Activated T-helper 2 cell treated with anti-CD3 and anti-CD28 coated beads, Interferon-gamma antibody, Interleukin-2, Interleukin-4, amounts not matched to agents 10 μg/mL and 5 μg/mL and 100 μg/mL, durations not matched to agents 14 hours and 24 hours and 36 hours (primary cell): ENCODE measurements around the gene KRT13. TPM values are rescaled to one million over a fixed set of nuclear protein-coding genes. Genes with fewer than 3 reads are reported as not detected.

Source experiments
- DNase-seq: peaks from one replicate; pipeline ENCODE4 v3.0.0; 2021; ENCODE audit warnings: low spot score
- H3K27ac Mint-ChIP-seq: one replicate; pipeline ENCODE4 v1.8.0; 2021; ENCODE audit warnings: mixed read lengths
- H3K27me3 Mint-ChIP-seq: one replicate; pipeline ENCODE4 v1.8.0; 2021; ENCODE audit warnings: low read depth, mixed read lengths
- H3K36me3 Mint-ChIP-seq: one replicate; pipeline ENCODE4 v1.8.0; 2021; ENCODE audit warnings: low read depth, mixed read lengths
- H3K4me1 Mint-ChIP-seq: one replicate; pipeline ENCODE4 v1.8.0; 2021; ENCODE audit warnings: low read depth, mixed read lengths
- H3K4me3 Mint-ChIP-seq: one replicate; pipeline ENCODE4 v1.8.0; 2021; ENCODE audit warnings: low read depth, mild to moderate bottlenecking, moderate library complexity, mixed read lengths
- H3K9me3 Mint-ChIP-seq: one replicate; pipeline ENCODE4 v1.8.0; 2021; ENCODE audit warnings: mixed read lengths
- intact Hi-C: fragments of 100-400 bp; cut with micrococcal nuclease; formaldehyde crosslinking; loops from one replicate; pipeline ENCODE4 v1.15.1; 2023
- total RNA-seq: library from RNA; stranded (reverse); gene quantifications from 2 replicates; pipeline ENCODE4 v1.2.3, GENCODE V29; 2022

The KRT13 gene
- total RNA-seq, 1 donor from 2014 or later = not detected

DNA sequence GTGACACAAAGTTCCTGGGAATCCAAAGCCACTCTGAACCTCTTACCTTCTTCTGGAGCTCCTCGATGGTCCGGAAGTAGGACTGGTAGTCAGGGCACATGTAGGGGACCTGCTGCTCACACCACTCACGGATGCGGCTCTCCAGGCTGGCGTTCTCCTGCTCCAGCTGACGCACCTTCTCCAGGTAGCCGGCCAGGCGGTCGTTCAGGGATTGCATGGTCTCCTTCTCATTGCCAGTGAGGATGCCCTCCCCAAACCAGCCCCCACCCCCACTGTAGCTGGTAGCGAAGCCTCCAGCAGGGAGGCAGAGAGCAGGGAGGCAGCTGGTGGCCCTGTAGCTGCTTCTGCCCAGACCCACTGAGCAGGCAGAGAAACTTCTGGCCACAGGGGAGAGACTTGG is 24.8 kb downstream of the KRT13 start:
- H3K9me3 Mint-ChIP-seq = no peaks in the 10 kb centered on the region
- no peaks in the 10 kb centered on the region for H3K27me3 Mint-ChIP-seq
- no peak overlapping the region for H3K27ac Mint-ChIP-seq
- H3K4me3 Mint-ChIP-seq = no peak overlapping the region
- H3K4me1 Mint-ChIP-seq = no peaks in the 10 kb centered on the region
- DNase-seq = no peak
- intact Hi-C loops = no loop called here
- no peaks in the 10 kb centered on the region for H3K36me3 Mint-ChIP-seq

DNA sequence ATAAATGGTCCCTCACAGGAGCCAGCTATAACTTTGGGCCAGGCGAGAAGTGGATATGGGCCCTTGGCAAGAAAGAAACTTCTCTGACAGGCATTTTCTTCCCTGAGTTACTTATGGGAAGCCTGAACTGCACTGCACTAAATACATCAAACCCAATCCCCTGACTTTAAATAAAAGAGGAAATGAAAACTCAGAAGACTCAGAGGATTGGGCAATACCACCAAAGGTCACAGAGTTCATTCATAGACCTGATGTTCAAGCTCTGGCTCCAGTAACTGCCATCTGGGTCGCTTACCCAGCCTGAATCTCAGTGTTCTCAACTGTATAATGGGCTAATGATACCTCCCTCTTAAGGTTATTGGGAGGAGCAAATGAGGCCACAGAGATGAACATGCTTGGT is 25.3 kb downstream of the KRT13 start:
- no peak overlapping the region for H3K4me3 Mint-ChIP-seq
- no peak overlapping the region for H3K27ac Mint-ChIP-seq
- no peaks in the 10 kb centered on the region for H3K36me3 Mint-ChIP-seq
- H3K9me3 Mint-ChIP-seq = no peaks in the 10 kb centered on the region
- no peak for DNase-seq
- intact Hi-C loops = no loop called here
- H3K4me1 Mint-ChIP-seq = no peaks in the 10 kb centered on the region
- no peaks in the 10 kb centered on the region for H3K27me3 Mint-ChIP-seq

DNA sequence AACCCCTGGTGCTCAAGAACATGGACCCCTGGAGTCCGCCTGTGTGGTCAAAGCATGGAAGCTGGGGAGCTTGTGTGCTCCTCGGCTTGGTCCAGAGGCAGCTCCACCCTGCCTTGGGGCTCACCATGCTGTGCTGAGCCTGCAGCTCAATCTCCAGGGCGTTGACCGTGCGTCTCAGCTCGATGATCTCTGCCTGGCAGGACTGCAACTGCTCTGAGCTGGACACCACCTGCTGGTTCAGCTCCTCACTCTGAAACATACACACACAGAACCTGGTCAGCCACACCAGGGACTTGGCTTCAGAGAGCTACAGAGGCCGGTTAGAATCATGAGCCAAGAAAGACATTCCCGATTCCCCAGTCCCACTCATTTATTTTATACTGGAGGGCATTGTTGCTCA is 27.2 kb downstream of the KRT13 start:
- no peak overlapping the region for H3K27ac Mint-ChIP-seq
- no peak for DNase-seq
- no peak overlapping the region for H3K4me3 Mint-ChIP-seq
- H3K4me1 Mint-ChIP-seq = no peaks in the 10 kb centered on the region
- no peaks in the 10 kb centered on the region for H3K36me3 Mint-ChIP-seq
- no peaks in the 10 kb centered on the region for H3K27me3 Mint-ChIP-seq
- H3K9me3 Mint-ChIP-seq = no peaks in the 10 kb centered on the region
- intact Hi-C loops = no loop called here

DNA sequence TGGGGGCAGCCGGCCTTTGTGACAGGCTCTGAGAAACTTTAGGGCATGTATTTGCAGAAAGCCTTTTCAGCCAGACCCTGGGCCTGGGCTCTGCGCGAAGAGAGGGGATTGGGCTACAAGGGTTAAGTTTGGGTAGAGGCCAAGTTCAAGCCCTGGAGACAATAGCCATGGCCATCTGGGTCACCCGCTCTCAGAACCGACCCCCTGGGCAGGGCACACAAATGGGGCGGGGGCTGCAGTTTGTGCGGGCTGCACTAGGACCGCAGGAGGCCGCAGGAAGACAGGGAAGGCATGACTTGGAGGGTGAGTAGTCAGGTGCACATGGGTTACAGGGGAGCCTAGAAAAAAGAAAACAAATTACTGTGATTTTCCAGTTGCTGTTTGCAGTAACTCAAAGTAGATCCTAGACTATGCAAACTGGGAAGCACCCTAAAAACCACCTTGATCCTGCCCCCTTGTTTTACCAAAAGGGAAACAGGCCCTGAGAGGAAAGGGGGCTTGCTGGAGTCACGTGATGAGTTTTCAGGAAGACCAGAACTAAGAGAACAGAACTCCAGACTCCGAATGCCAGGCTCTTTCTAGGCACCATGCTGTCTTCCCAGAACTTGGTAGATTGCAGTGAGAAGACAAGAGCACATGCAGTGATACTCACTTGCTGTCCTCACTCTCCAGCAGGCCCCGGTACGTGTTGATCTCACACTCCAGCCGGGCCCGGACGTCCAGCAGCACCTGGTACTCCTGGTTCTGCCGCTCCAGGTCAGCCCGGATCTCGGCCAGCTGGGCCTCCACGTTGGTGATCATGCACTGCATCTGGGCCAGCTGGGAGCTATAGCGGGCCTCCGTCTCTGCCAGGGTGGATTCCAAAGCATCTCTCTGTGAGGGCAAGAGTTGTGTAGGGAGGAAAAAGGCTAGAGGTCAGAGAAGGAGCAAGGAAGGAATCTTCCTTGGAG is 28.3 kb downstream of the KRT13 start:
- no peak overlapping the region for H3K4me3 Mint-ChIP-seq
- H3K9me3 Mint-ChIP-seq = no peaks in the 10 kb centered on the region
- no peak overlapping the region for H3K27ac Mint-ChIP-seq
- H3K4me1 Mint-ChIP-seq = no peaks in the 10 kb centered on the region
- no peak for DNase-seq
- H3K27me3 Mint-ChIP-seq = no peaks in the 10 kb centered on the region
- intact Hi-C loops = no loop called here
- H3K36me3 Mint-ChIP-seq = no peaks in the 10 kb centered on the region

DNA sequence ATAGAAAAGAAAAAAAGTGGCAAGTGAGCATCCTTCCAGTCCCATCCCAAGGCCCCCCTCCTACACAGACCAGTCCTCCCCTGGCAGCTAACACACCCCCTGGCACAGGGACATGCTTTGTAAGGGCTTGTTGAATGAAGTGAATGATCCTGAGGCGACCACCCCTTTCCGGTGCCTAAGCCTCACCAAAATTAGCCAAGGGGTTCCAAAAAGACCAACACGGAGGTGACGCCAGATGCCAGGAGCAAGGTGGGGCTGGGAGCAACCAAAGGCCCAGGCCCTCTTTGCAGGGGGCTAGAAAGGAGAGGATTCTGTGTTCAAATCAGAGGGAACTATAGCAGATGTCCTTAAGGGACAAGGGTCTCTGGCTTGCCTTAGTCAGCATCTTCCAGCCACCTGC is 30.0 kb downstream of the KRT13 start:
- no peak overlapping the region for H3K27ac Mint-ChIP-seq
- H3K27me3 Mint-ChIP-seq = no peaks in the 10 kb centered on the region
- DNase-seq = no peak
- no peak overlapping the region for H3K4me3 Mint-ChIP-seq
- H3K9me3 Mint-ChIP-seq = no peaks in the 10 kb centered on the region
- no peaks in the 10 kb centered on the region for H3K4me1 Mint-ChIP-seq
- no peaks in the 10 kb centered on the region for H3K36me3 Mint-ChIP-seq
- intact Hi-C loops = no loop called here

DNA sequence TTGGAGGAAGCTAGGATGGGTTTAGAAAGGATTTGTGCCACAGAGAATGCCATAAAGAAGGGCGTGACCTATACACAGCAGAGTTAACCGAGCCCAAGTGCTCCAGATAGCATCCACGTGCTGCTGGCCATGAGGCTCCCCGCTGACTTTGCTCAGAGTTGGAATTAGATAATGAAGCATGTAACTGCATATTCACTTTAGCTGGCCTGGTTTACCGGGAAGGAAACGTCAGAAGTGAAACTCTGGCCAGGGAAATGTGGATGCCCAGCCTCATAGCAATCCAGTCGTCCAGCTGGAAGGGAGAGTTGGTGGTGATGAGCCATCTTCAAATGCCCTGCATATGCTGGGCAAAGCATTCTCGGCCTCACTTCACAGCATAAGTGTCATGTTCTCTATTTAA is 30.5 kb downstream of the KRT13 start:
- H3K4me3 Mint-ChIP-seq = no peak overlapping the region
- H3K36me3 Mint-ChIP-seq = no peaks in the 10 kb centered on the region
- DNase-seq = no peak
- H3K9me3 Mint-ChIP-seq = no peaks in the 10 kb centered on the region
- intact Hi-C loops = no loop called here
- no peak overlapping the region for H3K27ac Mint-ChIP-seq
- no peaks in the 10 kb centered on the region for H3K27me3 Mint-ChIP-seq
- no peaks in the 10 kb centered on the region for H3K4me1 Mint-ChIP-seq

DNA sequence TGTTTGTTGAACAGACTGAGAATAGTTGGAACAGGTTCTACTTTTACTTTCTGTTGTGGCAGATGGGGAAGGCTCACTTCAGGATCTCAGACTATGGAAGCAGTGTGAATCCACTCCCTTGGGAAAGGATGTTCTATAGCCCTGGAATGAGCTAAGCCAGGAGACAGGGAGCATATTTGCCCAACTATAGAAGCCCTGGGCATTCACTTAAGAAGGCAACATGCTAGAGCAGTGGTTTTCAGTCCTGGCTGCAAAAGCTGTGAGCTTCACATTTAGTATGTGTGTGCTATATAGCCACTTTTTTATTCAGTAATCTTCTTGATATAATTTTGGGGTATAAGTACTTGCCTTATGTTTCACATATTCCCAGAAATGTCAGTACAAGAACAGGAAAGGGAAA is 37.1 kb downstream of the KRT13 start:
- no peak overlapping the region for H3K27ac Mint-ChIP-seq
- no peaks in the 10 kb centered on the region for H3K4me1 Mint-ChIP-seq
- intact Hi-C loops = no loop called here
- no peaks in the 10 kb centered on the region for H3K36me3 Mint-ChIP-seq
- no peaks in the 10 kb centered on the region for H3K9me3 Mint-ChIP-seq
- H3K27me3 Mint-ChIP-seq = peaks cover 1% of the 10 kb centered on the region
- no peak overlapping the region for H3K4me3 Mint-ChIP-seq
- no peak for DNase-seq

DNA sequence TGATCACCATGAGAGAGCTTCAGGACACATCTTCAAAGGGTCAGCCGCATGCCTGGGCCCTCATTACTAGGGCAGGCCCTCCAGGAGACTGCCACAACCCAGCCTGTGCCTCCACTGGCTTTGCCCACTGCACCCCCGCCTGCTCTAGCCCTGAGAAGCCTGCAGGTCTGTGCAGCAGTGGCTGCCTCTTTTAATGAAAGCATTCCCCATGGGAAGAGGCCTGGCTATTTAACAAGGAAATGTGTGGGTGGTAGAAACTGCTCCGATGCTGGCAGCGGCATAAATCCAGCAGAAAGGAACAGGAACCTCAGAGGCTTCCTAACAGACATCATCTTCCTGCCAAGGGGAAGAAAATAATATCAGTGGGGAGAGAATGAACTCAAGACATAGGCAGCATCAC is 37.9 kb downstream of the KRT13 start:
- Mint-ChIP-seq H3K27ac (no peak overlapping the region), H3K4me3 (no peak overlapping the region), H3K9me3 (no peaks in the 10 kb centered on the region), H3K27me3 (peaks cover 1% of the 10 kb centered on the region), H3K4me1 (no peaks in the 10 kb centered on the region), H3K36me3 (no peaks in the 10 kb centered on the region)
- no peak for DNase-seq
- intact Hi-C loops = no loop called here

DNA sequence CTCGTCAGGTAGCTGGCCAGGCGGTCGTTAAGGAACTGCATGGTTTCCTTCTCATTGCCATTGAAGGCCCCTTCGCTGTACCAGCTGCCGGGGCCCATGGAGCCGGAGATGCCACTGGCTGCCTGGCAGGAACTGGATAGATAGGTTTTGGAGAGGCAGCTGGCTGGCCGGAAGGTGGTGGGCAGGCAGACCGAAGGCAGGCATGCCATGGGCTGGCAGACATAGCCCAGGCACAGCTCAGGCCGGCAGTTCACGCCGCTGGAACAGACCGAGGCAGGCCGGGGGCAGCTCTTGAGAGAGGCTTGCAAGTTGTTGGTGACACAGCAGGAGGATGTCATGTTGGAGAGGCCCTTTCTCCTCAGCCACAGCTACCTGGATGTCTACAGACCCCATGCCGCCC is 38.4 kb downstream of the KRT13 start, which contains the start of gene KRT32:
Gene KRT32, minus strand, starts transcription at position 399 of the 400 bp plus-strand sequence. Its CDS starts 61 bp downstream, at position 338.
- Mint-ChIP-seq H3K36me3 (no peaks in the 10 kb centered on the region), H3K9me3 (no peaks in the 10 kb centered on the region), H3K27ac (no peak within 1 kb of the TSS), H3K4me3 (no peak within 1 kb of the TSS), H3K27me3 (peaks cover 1% of the 10 kb centered on the region), H3K4me1 (no peaks in the 10 kb centered on the region)
- intact Hi-C loops = no loop called here
- DNase-seq = no peak

DNA sequence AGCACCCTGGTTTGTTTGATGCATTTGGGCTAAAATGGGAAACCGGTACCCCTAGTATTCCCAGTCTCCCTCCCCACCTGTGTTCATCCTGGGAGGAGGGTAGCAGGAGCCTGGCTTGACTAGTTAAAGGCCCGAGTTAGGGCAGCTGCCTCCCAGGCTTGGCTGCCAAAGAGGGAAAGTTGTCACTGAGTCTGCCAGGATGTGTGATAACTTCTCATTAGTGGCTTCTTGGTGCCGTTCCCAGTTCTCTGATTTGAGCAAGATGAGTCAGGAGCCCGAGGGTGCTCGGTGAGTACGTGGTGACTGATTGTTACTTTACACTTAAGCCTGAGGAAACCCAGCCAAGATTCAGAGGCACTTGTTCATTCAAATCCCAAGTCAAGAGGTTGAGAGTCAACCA is 40.7 kb downstream of the KRT13 start:
- Mint-ChIP-seq H3K27ac (no peak overlapping the region), H3K4me1 (no peaks in the 10 kb centered on the region), H3K27me3 (peaks cover 4% of the 10 kb centered on the region), H3K4me3 (no peak overlapping the region), H3K36me3 (no peaks in the 10 kb centered on the region), H3K9me3 (no peaks in the 10 kb centered on the region)
- no peak for DNase-seq
- intact Hi-C loops = no loop called here

DNA sequence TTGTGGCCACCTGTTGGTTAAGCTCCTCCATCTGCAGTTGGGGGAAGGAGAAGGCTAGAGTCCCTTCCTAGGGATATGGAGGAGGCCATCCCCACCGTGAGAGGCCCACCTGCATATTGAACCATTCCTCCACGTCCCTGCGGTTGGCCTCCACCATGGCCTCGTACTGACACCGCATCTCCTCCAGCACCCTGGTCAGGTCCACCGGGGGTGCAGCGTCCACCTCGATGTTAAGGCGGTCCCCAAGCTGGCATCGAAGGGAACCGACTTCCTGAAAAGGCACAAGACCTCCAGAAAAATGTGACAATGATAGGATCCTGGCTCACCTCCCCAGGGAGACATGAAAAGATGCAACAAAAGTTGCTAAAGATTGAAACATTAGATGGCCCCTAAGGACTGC is 41.2 kb downstream of the KRT13 start:
- no peak for DNase-seq
- Mint-ChIP-seq H3K36me3 (no peaks in the 10 kb centered on the region), H3K4me1 (no peaks in the 10 kb centered on the region), H3K4me3 (no peak overlapping the region), H3K9me3 (no peaks in the 10 kb centered on the region), H3K27ac (no peak overlapping the region), H3K27me3 (peaks cover 2% of the 10 kb centered on the region)
- intact Hi-C loops = no loop called here

DNA sequence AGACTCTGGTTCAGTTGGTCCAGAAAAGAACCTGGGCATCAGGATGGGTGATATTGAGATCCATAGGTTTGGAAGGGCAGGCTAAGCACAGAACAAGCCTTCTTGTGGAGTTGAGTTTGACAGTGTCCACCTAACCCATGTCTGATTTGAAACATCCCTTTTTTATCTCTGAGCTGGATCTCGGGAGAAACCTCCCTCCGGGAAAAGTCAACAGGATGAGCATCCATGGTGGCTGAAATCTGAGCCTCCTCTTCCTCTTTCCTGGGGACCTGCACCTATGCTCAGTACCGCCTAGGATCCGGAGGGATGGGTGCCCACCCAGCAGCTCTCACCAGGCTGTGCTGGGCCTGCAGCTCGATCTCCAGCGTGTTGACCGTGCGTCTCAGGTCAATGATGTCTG is 41.7 kb downstream of the KRT13 start:
- intact Hi-C loops = no loop called here

DNA sequence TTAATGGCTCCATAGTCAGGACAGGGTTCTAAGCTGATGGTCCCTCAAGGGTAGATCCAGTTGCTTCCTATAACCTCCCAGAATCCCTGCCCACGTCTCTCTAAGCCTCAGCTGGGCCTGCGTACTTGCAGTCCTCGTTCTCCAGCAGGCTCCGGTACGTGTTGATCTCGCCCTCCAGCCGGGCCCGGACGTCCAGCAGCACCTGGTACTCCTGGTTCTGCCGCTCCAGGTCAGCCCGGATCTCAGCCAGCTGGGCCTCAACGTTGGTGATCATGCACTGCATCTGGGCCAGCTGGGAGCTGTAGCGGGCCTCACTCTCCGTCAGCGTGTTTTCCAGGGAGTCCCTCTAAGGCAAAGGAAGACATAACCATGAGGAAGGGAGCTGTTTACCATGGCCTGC is 42.7 kb downstream of the KRT13 start:
- intact Hi-C loops = no loop called here
- Mint-ChIP-seq H3K36me3 (no peaks in the 10 kb centered on the region), H3K4me1 (no peaks in the 10 kb centered on the region), H3K4me3 (no peak overlapping the region), H3K9me3 (no peaks in the 10 kb centered on the region), H3K27me3 (peaks cover 2% of the 10 kb centered on the region), H3K27ac (no peak overlapping the region)
- DNase-seq = no peak

More for the DNA sequence above, 41.7 kb downstream of the KRT13 start:
- Mint-ChIP-seq H3K4me3 (no peak overlapping the region), H3K27ac (no peak overlapping the region), H3K36me3 (no peaks in the 10 kb centered on the region), H3K9me3 (no peaks in the 10 kb centered on the region), H3K4me1 (no peaks in the 10 kb centered on the region), H3K27me3 (peaks cover 2% of the 10 kb centered on the region)
- no peak for DNase-seq
